H1 (cell line): ENCODE measurements around the gene SLC27A4. TPM values are rescaled to one million over a fixed set of nuclear protein-coding genes. Genes with fewer than 3 reads are reported as not detected.

ENCODE experiments used
- CTCF ChIA-PET: fragments of 300-600 bp; sonication (Branson Sonifier 250); formaldehyde crosslinking; loops from one replicate; lab custom pipeline; 2021; ENCODE audit not compliant: partially characterized antibody; lab: Charles Lee
- POLR2A ChIA-PET: fragments of 300-600 bp; sonication (Branson Sonifier 250); formaldehyde crosslinking; loops from one replicate; lab custom pipeline; 2021; ENCODE audit warnings: inconsistent platforms; ENCODE audit not compliant: partially characterized antibody; lab: Charles Lee
- DNase-seq, 2 experiments: peaks; one replicate each; pipeline versions ENCODE4 v3.0.0 to v3.0.0-alpha.2; 2010 to 2022; ENCODE audit warnings: low spot score in 2 of 2, low read depth in 1 of 2, mixed read lengths in 1 of 2
- FAIRE-seq: peaks from 2 replicates; lab custom pipeline; 2011; peaks lifted over from hg19 to GRCh38; lab: Jason Lieb, UNC
- H2AFZ ChIP-seq: 2 replicates; pipeline ENCODE4 v1.8.1; 2012; ENCODE audit warnings: low read length, inconsistent platforms
- H2AK5ac ChIP-seq: 2 replicates; pipeline ENCODE4 v1.6.1; 2013; ENCODE audit warnings: low read depth, low read length
- H2BK120ac ChIP-seq: replicated peaks from 2 replicates; pipeline ENCODE3; 2013; ENCODE audit warnings: low read depth, low read length, inconsistent platforms
- H2BK12ac ChIP-seq: 2 replicates; pipeline ENCODE4 v1.6.1; 2013; ENCODE audit warnings: low read depth, low read length
- H2BK15ac ChIP-seq: 2 replicates; pipeline ENCODE4 v1.6.1; 2013; ENCODE audit warnings: low read length
- H2BK20ac ChIP-seq: 2 replicates; pipeline ENCODE4 v1.6.1; 2013; ENCODE audit warnings: low read length
- H2BK5ac ChIP-seq: 2 replicates; pipeline ENCODE4 v1.6.1; 2013; ENCODE audit warnings: low read depth, low read length
- H3K14ac ChIP-seq: 2 replicates; pipeline ENCODE4 v1.6.1; 2013; ENCODE audit warnings: inconsistent platforms; ENCODE audit not compliant: insufficient read length
- H3K18ac ChIP-seq: 2 replicates; pipeline ENCODE4 v1.6.1; 2013; ENCODE audit warnings: low read length; ENCODE audit errors: extremely low read depth
- H3K23ac ChIP-seq: 2 replicates; pipeline ENCODE4 v1.6.1; 2013; ENCODE audit warnings: inconsistent platforms; ENCODE audit not compliant: insufficient read length
- H3K23me2 ChIP-seq: 2 replicates; pipeline ENCODE4 v1.6.1; 2013; ENCODE audit warnings: low read depth, low read length
- H3K27ac ChIP-seq: 2 replicates; pipeline ENCODE4 v1.6.1; 2011; ENCODE audit warnings: low read depth, low read length, inconsistent platforms
- H3K27me3 ChIP-seq, 4 experiments: replicated peaks in 1 of 4; 1 replicate in 1 of 4; 2 replicates in 3 of 4; pipeline versions ENCODE4 v1.6.1 to v1.8.1; 2011 to 2013; ENCODE audit warnings: low read length in 3 of 4, mild to moderate bottlenecking in 3 of 4, inconsistent platforms in 2 of 4, mixed read lengths in 2 of 4, moderate library complexity in 1 of 4; ENCODE audit not compliant: control insufficient read depth in 3 of 4, insufficient read depth in 3 of 4; ENCODE audit errors: extremely low read depth in 1 of 4
- H3K36me3 ChIP-seq, 4 experiments: 2 replicates each; pipeline versions ENCODE4 v1.6.1 to v1.8.1; 2011 to 2013; ENCODE audit warnings: mild to moderate bottlenecking in 4 of 4, low read length in 3 of 4, moderate library complexity in 2 of 4, control low read depth in 1 of 4, inconsistent platforms in 1 of 4; ENCODE audit not compliant: insufficient read depth in 4 of 4, control insufficient read depth in 2 of 4
- H3K4ac ChIP-seq: replicated peaks from 2 replicates; pipeline ENCODE3; 2013; ENCODE audit warnings: low read length, low read depth, mixed read lengths, inconsistent platforms; ENCODE audit not compliant: insufficient read length
- H3K4me1 ChIP-seq, 4 experiments: replicated peaks in 1 of 4; 1 replicate in 1 of 4; 2 replicates in 3 of 4; pipeline versions ENCODE4 v1.6.1 to v1.8.1; 2011 to 2013; ENCODE audit warnings: low read length in 3 of 4, inconsistent platforms in 2 of 4, mixed read lengths in 1 of 4; ENCODE audit not compliant: insufficient read depth in 4 of 4, control insufficient read depth in 3 of 4
- H3K4me2 ChIP-seq, 2 experiments: 2 replicates each; pipeline versions ENCODE4 v1.6.1 to v1.8.1; 2011 to 2013; ENCODE audit warnings: low read depth in 2 of 2, low read length in 2 of 2, control low read depth in 1 of 2, inconsistent platforms in 1 of 2, mild to moderate bottlenecking in 1 of 2; ENCODE audit not compliant: insufficient read depth in 1 of 2
- H3K4me3 ChIP-seq, 4 experiments: fragments of 200-600, 300-600 bp in 1 of 4; sonication (generic), shearing (Covaris generic), sonication (Bioruptor Twin) in 1 of 4; 2 replicates each; pipeline versions ENCODE4 v1.5.1 to v1.8.1; 2011 to 2016; ENCODE audit warnings: low read length in 4 of 4, low read depth in 3 of 4, control low read depth in 2 of 4, inconsistent platforms in 2 of 4, mild to moderate bottlenecking in 2 of 4, mixed read lengths in 1 of 4, moderate library complexity in 1 of 4; ENCODE audit not compliant: insufficient read depth in 2 of 4; ENCODE audit errors: extremely low read depth in 1 of 4
- H3K56ac ChIP-seq: replicated peaks from 2 replicates; pipeline ENCODE3; 2013; ENCODE audit warnings: low read depth, mild to moderate bottlenecking, mixed read lengths, low read length, inconsistent platforms; ENCODE audit not compliant: insufficient read length
- H3K79me1 ChIP-seq: 2 replicates; pipeline ENCODE4 v1.6.1; 2013; ENCODE audit warnings: low read depth, low read length, control low read depth
- H3K79me2 ChIP-seq, 2 experiments: 2 replicates each; pipeline versions ENCODE4 v1.6.1 to v1.8.1; 2012 to 2013; ENCODE audit warnings: low read length in 2 of 2, mild to moderate bottlenecking in 2 of 2, inconsistent platforms in 1 of 2; ENCODE audit not compliant: insufficient read depth in 2 of 2, control insufficient read depth in 1 of 2
- H3K9ac ChIP-seq, 4 experiments: replicated peaks in 1 of 4; 1 replicate in 1 of 4; 2 replicates in 3 of 4; pipeline versions ENCODE4 v1.6.1 to v1.8.1; 2011 to 2013; ENCODE audit warnings: low read depth in 3 of 4, low read length in 3 of 4, control low read depth in 2 of 4, mild to moderate bottlenecking in 2 of 4, moderate library complexity in 2 of 4, inconsistent platforms in 1 of 4; ENCODE audit errors: extremely low read depth in 1 of 4
- H3K9me3 ChIP-seq, 2 experiments: 2 replicates each; pipeline versions ENCODE4 v1.6.1 to v1.8.1; 2012 to 2013; ENCODE audit warnings: mild to moderate bottlenecking in 2 of 2, moderate library complexity in 2 of 2, control low read depth in 1 of 2, inconsistent platforms in 1 of 2, low read depth in 1 of 2, low read length in 1 of 2, mixed read lengths in 1 of 2; ENCODE audit not compliant: insufficient read depth in 2 of 2
- H4K20me1 ChIP-seq, 2 experiments: replicated peaks in 1 of 2; 2 replicates each; pipeline versions ENCODE3 to v1.8.1; 2011 to 2013; ENCODE audit warnings: inconsistent platforms in 2 of 2, low read length in 2 of 2, mild to moderate bottlenecking in 1 of 2; ENCODE audit not compliant: insufficient read depth in 2 of 2, control insufficient read depth in 1 of 2
- H4K5ac ChIP-seq: 2 replicates; pipeline ENCODE4 v1.6.1; 2013; ENCODE audit warnings: low read length, low read depth, mixed read lengths, inconsistent platforms; ENCODE audit not compliant: insufficient read length
- H4K8ac ChIP-seq: 2 replicates; pipeline ENCODE4 v1.8.0; 2013; ENCODE audit warnings: mild to moderate bottlenecking, moderate library complexity, low read length, inconsistent platforms; ENCODE audit not compliant: insufficient read depth; ENCODE audit errors: extremely low read depth
- H4K91ac ChIP-seq: replicated peaks from 2 replicates; pipeline ENCODE3; 2013; ENCODE audit warnings: low read length, mixed read lengths, inconsistent platforms; ENCODE audit not compliant: insufficient read length
- WGBS, 2 experiments: shearing (Covaris generic) in 1 of 2; methylation state at CpG; one replicate each; pipeline versions ENCODE4 v1.1.6 to v1.1.7; 2013 to 2015; ENCODE audit warnings: low lambda C conversion rate in 2 of 2, mixed read lengths in 2 of 2, inconsistent platforms in 1 of 2, low coverage in 1 of 2, missing lambda C conversion rate in 1 of 2; ENCODE audit not compliant: insufficient replicate concordance in 2 of 2, insufficient coverage in 1 of 2, insufficient read length in 1 of 2; ENCODE audit errors: extremely low coverage in 1 of 2, missing lambda C conversion rate in 1 of 2; 5-methylcytosine and 5-hydroxymethylcytosine counted together
- polyA plus RNA-seq, 7 experiments: library from polyadenylated mRNA; depleted of rRNA in 3 of 7; stranded (reverse) in 5 of 7; unstranded in 2 of 7; fragments of >200 nt in 5 of 7; fragments of 200-250 nt in 2 of 7; gene quantifications; 1 replicate in 5 of 7; 2 replicates in 1 of 7; 4 replicates in 1 of 7; pipeline versions ENCODE4 v1.2.1 to v1.2.3, GENCODE V29; 2011 to 2013; ENCODE audit warnings: missing spikeins in 2 of 7, mixed read lengths in 2 of 7
- total RNA-seq: library from RNA; stranded (reverse); fragmentation: NEBNext Ultra II Directional; extraction: Animal tissue kit (Norgen Biotek cat#: 25700); gene quantifications from 2 replicates; pipeline ENCODE4 v1.2.1, GENCODE V29; 2021

Gene SLC27A4
- total and polyA plus RNA-seq, 2 of the 8 experiments (the other 6 are each of a cell fraction or from before 2014, with no cell fraction given): 14.9 to 20.5 TPM

- Histone ChIP-seq H3K14ac (no peak overlapping the region), H3K79me2 (peaks cover 0 to 25% of the 10 kb centered on the region in 2 experiments; a peak in 2 of 4 replicates), H3K23me2 (peaks cover 7% of the 10 kb centered on the region), H3K36me3 (peaks cover 0 to 11% (median 1%) of the 10 kb centered on the region in 4 experiments; a peak in 4 of 8 replicates), H3K4me3 (peak overlapping the region; percentile 86 to 100 (median 92)), H4K5ac (no peak overlapping the region), H2AFZ (0 out of 2 replicates have a peak overlapping the region, but pooled peaks have one; percentile 15), H3K18ac (no peak overlapping the region), H2BK5ac (no peak overlapping the region), H3K4me2 (peak overlapping the region; percentile 63 to 96), H2BK15ac (no peak overlapping the region), H3K27me3 (no peaks in the 10 kb centered on the region), H3K9ac (peak overlapping the region; percentile 67 to 95 (median 88)), H2BK20ac (no peak overlapping the region), H3K79me1 (peaks cover 5% of the 10 kb centered on the region; the same call in 1 of the 2 replicates), H2BK12ac (no peak overlapping the region), H3K4ac (no peak overlapping the region), H3K27ac (no peak overlapping the region), H4K8ac (peak overlapping the region; percentile 91; the same call in 1 of the 2 replicates), H2BK120ac (no peak overlapping the region), H4K20me1 (peaks cover 1 to 3% of the 10 kb centered on the region in 2 experiments), H3K23ac (no peak overlapping the region), H3K56ac (no peak overlapping the region), H3K9me3 (no peaks in the 10 kb centered on the region), H3K4me1 (no peaks in the 10 kb centered on the region; a peak in 3 of 7 replicates), H2AK5ac (no peak overlapping the region), H4K91ac (no peak overlapping the region)
- ChIA-PET POLR2A (interaction anchor here (0.6 to 3.1 kb wide), 3 partner anchors 13 to 229 kb away, joined by 3 to 10 read pairs (median 3); partner anchors contain the start of genes BBLN and SPTAN1), CTCF (interaction anchor here (2.9 kb wide), 1 partner anchor 39 kb away, joined by 12 read pairs; no protein-coding TSS in a partner anchor)
- 34% methylated on average over 16 of the region's 16 CpGs; no CpG with 5 or more reads in 1 of the 2 experiments for WGBS, 2 experiments
- FAIRE-seq (no peak), DNase-seq (no peak)
These were observed 17.1 kb upstream of the SLC27A4 start for GRCh38 chr9:128323212-128323730.
